Stimulated activated CD8-positive, alpha-beta memory T cell treated with anti-CD3 and anti-CD28 coated beads, Interleukin-7, amount 100 ng/mL, for 4 hours (primary cell): ENCODE results near the gene TMCC3.
"Not testable (repeated sequence)": the region's sequence is repeated elsewhere in the genome, so short reads cannot be mapped to it uniquely, and the experiment has no call there.

ENCODE experiments used
- DNase-seq, 2 donors: peaks; one replicate each; pipeline ENCODE4 v3.0.0-alpha.2; 2020; ENCODE audit warnings: low read depth in 2 of 2

Gene TMCC3

DNA sequence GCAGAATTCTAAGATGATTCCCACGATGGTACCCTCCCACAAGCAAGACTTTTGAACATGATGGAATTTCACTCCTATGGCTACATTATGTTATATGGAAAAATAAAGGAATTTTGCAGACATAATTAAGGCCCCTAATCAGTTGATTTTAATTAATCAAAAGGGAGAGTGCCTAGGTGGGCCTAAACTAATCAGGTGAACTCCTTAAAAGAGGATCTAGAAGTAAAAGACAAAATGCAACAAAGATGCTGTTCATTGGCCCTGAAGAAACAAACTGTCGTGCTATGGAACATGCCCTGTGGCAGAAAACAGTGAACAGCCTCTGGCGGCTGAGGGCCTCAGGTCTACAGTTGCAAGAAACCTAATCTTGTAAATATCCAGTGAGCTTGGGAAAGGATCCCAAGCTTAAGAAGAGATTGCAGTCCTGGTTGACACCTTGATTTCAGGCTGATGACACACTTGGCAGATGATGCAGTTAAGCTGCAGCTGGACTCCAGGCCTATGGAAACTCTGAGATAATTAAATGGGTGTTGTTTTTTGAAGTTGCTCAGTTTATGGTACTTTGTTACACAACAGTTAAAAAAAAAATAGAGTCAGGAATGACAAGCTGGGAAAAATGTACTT lies 13.8 kb downstream of the TMCC3 start:
- no peak for DNase-seq

- no peak for DNase-seq
Observed at GRCh38 chr12:94634717-94635116, 15.6 kb downstream of the TMCC3 start.

GRCh38 chr12:94633401-94633800 lies 17.0 kb downstream of the TMCC3 start:
- DNase-seq: no peak

DNA sequence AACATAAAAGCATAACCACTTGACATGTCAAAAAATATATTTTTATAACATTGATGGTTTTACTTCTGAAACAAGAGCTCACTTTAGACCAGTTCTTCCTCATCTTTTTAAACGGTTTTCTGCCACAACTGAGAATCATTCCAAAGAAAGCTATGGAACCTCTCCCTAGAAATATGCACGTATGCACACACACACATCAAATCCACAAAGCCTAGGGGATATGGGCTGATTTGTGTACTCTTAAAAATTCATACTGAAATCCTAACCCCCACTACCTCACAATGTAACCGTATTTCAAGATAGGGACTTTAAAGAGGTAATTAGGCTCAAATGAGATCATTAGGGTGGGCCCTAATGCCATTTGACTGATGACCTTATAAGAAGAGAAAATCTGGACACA lies 19.3 kb downstream of the TMCC3 start:
- DNase-seq: no peak

- DNase-seq: no peak
Observed at GRCh38 chr12:94628819-94629472, 21.4 kb downstream of the TMCC3 start.

GRCh38 chr12:94628369-94628768 lies 22.0 kb downstream of the TMCC3 start:
- DNase-seq: no peak

GRCh38 chr12:94625531-94625930 lies 24.8 kb downstream of the TMCC3 start:
- DNase-seq: no peak

- no peak for DNase-seq
Observed at GRCh38 chr12:94623161-94623920, 27.0 kb downstream of the TMCC3 start.

DNA sequence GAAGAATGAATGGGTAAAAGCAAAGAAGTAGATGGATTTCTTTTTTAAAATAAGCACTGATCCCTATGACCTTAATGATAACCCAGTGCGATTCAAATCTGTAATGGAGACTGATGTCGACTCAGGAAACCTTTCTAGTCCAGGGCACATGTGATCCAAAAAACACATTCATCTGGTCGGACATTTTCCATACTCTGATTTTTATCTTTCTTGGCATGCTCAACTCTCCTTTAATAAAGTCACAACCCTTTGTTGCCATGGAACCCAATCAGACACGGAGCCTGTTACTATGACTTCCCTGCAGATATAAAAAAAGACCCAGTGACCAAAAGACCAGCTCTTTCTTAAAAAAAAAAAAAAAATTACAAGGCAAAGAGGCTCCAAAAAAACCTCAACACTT lies 27.9 kb downstream of the TMCC3 start:
- DNase-seq: no peak

GRCh38 chr12:94621662-94622359 lies 28.5 kb downstream of the TMCC3 start:
- DNase-seq: no peak

DNA sequence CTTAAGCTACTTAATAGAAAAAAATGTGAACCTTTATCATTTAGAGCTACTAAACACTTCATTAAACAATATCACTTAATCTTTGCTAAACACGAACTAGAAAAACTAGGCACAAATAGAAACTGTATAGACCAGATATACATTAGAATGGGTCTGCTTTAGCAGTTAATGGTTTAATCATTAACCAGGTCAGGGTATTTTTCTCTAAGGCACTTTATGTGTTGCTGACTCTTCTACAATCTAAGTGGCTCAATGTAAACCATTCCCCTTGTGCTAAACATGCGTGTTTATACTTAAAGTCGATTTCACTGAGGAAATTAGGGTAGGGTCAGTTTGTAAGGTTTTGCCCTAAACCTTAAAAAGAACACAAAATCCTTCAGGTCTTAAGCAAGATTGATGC lies 29.7 kb downstream of the TMCC3 start:
- no peak for DNase-seq

- no peak for DNase-seq
Observed at GRCh38 chr12:94618995-94619695, 31.2 kb downstream of the TMCC3 start.

DNA sequence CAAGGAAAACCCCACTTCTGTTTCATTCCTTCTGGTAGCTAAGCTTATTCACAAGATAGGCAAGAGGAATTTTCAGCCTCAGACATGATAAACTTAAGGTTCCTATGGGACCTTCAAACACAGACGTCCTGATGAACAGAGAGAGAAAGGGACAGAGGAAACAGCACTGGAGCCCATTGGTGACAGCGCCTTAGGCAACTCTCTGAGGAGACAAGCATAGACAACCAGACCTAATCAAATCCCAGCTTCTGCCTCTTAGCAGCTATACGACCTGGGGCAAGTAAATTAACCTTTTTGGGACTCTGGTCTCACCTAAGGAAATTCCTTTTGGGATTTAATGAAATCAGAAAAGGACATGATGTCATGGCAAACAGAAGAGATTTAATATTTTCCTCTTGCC lies 33.3 kb downstream of the TMCC3 start:
- no peak for DNase-seq

- no peak for DNase-seq
Observed at GRCh38 chr12:94616203-94616729, 34.1 kb downstream of the TMCC3 start.

DNA sequence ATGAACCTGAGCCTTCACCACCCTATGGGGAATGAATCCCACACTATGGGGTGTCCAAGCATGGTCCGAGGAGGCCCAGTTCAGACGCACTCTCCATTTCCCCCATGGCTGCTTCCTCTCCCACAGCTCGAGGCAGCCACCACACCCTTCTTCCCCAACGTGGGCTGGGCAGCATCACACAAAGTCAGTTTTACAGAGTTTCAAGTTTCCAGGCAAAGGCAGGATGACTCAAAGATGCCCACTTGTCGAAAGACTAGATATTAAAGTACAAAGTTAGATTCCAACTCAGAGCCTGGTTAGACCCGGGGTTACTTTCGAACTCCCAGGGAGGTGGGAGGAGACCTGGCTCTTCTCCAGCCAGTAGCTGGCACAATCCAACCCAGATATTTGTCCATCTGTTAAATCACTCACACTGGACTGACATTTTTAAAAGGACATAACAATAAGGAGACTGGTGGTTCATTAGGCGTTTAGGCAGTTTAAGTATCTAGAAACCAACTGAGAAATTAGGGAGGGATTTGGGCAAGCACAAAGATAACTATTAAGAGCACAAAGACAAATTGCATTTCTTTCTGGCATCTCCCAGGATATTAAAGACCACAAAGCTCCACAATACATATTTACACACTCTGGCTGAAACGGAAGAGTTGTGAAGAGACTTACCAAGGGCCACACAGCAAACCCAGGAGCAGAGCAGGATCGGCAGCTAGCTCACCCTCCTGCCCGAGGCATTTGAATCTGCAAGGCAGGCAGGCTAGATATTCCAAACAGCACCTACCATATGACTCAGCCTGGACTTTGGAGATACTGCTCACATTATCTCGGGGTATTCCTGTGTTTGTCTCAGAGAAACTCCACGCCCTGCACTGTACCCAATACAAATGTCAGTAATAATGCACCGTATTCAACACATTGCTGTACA lies 34.8 kb downstream of the TMCC3 start:
- no peak for DNase-seq

GRCh38 chr12:94614288-94614721 lies 36.1 kb downstream of the TMCC3 start:
- no peak for DNase-seq

DNA sequence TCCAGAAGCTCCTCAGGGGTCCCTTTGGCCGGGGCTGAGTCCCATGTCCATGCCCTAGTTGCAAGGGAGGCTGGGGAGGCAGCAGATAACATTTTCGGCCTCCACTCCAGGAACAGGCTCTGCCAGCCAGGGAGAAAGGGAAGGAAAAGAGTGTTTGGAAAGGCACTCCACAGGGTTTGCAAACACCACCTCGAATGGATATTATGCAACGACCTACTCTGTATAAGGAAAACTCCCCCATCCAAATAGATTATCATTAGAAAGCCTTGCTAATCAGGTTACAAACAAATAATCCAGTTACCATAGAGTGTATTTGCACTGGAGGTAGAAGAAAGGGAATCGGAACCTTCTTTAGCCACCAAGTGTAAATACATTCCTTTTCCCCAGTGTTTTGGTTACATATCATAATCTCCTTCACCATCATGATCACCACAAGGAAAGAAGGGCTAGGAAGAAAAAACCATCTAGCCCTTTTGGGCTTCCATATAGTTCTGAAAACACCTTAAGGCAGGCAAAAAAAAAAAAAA lies 40.4 kb downstream of the TMCC3 start:
- DNase-seq: no peak

DNA sequence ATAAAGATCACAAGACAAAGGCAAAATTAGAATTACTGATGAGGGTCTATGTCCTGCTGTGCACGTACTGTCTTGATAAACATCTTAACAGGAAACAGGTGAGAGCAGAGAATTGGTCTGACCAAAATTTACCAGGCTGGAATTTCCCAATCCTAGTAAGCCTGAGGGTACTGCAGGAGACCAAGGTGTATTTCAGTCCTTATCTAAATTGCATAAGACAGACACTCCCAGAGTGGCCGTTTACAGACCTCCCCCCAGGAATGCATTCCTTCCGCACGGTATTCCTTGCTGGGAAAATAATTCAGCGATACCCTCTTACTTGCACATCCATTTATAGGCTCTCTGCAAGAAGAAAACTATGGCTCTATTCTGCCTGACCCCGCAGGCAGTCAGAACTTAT lies 43.5 kb downstream of the TMCC3 start:
- DNase-seq: not testable (repeated sequence)

DNA sequence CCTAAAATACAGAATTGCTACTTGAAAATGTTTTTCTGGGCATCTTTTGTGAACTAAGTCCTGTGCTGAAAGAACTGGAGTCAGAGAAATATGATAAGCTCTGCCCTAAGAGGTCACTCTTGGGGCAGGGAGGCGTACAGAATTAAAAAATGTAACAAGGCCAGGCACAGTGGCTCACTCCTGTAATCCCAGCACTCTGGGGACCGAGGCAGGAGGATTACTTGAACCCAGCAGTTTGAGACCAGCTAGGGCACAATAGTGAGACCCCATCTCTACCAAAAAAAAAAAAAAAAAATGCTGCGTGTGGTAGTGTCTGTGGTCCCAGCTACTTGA lies 46.0 kb downstream of the TMCC3 start:
- DNase-seq: no peak
